A673 (cell line): Measurements from ENCODE around the gene ZIC1. TPM values are rescaled to one million over a fixed set of nuclear protein-coding genes. Genes with fewer than 3 reads are reported as not detected.

Source experiments
- BruUV-seq: library from RNA; stranded (reverse); fragments of 400-500 nt; replicated peaks from 2 replicates; lab custom pipeline; 2021; lab: Mats Ljungman, UMichigan
- CTCF ChIA-PET: fragments of 300-600 bp; sonication (Branson Sonifier 250); formaldehyde crosslinking; loops from one replicate; lab custom pipeline; 2022; ENCODE audit warnings: antibody characterized with exemption; lab: Charles Lee
- POLR2A ChIA-PET: fragments of 300-600 bp; sonication (Branson Sonifier 250); formaldehyde crosslinking; loops from one replicate; lab custom pipeline; 2022; ENCODE audit warnings: antibody characterized with exemption; ENCODE audit not compliant: low non-redundant PET; lab: Charles Lee
- DNase-seq: peaks from one replicate; pipeline ENCODE4 v3.0.0-alpha.2; 2015; ENCODE audit warnings: low spot score
- H3K27ac ChIP-seq: fragments of 200-600 bp; sonication (generic); 2 replicates; pipeline ENCODE4 v1.5.1; 2016; ENCODE audit warnings: mixed run types, low read depth, mild to moderate bottlenecking, mixed read lengths, antibody characterized with exemption, low read length; ENCODE audit not compliant: poor library complexity, severe bottlenecking
- H3K27me3 ChIP-seq: fragments of 200-600 bp; sonication (generic); replicated peaks from 2 replicates; pipeline ENCODE4 v1.6.1; 2017; ENCODE audit warnings: mixed run types, low read depth, mild to moderate bottlenecking, mixed read lengths, antibody characterized with exemption, low read length; ENCODE audit not compliant: insufficient read depth, poor library complexity
- H3K36me3 ChIP-seq: fragments of 200-600 bp; sonication (generic); 2 replicates; pipeline ENCODE4 v1.6.1; 2016; ENCODE audit warnings: mixed run types, mild to moderate bottlenecking, mixed read lengths, antibody characterized with exemption, low read length; ENCODE audit not compliant: insufficient read depth, poor library complexity, severe bottlenecking
- H3K4me1 ChIP-seq: fragments of 200-600 bp; sonication (generic); 2 replicates; pipeline ENCODE4 v1.6.1; 2017; ENCODE audit warnings: mixed run types, mild to moderate bottlenecking, mixed read lengths, antibody characterized with exemption, low read length; ENCODE audit not compliant: insufficient read depth, poor library complexity, severe bottlenecking
- H3K4me3 ChIP-seq: fragments of 200-600 bp; sonication (generic); 2 replicates; pipeline ENCODE4 v1.5.1; 2016; ENCODE audit warnings: low read depth, mixed run types, mild to moderate bottlenecking, mixed read lengths, low read length; ENCODE audit not compliant: poor library complexity, severe bottlenecking
- H3K9me3 ChIP-seq: fragments of 200-600 bp; sonication (generic); 2 replicates; pipeline ENCODE4 v1.6.1; 2016; ENCODE audit warnings: mixed run types, low read depth, mild to moderate bottlenecking, mixed read lengths, antibody characterized with exemption, low read length; ENCODE audit not compliant: poor library complexity, severe bottlenecking
- CTCF ChIP-seq: fragments of 300-800, 200-600 bp; sonication (generic); conservative IDR thresholded peaks from 2 replicates; pipeline ENCODE4 v1.5.1; 2017; ENCODE audit warnings: low read depth, mild to moderate bottlenecking, antibody characterized with exemption, low read length, moderate library complexity, mixed read lengths
- EZH2 ChIP-seq: fragments of 200-600 bp; sonication (generic); IDR thresholded peaks from 2 replicates; pipeline ENCODE4 v1.6.1; 2017; ENCODE audit warnings: borderline replicate concordance, low read depth, mild to moderate bottlenecking, mixed read lengths, antibody characterized with exemption, low read length; ENCODE audit not compliant: poor library complexity, severe bottlenecking
- intact Hi-C: fragments of 100-400 bp; cut with micrococcal nuclease; formaldehyde crosslinking; loops from one replicate; pipeline ENCODE4 v1.10.0; 2022; ENCODE audit not compliant: unreplicated experiment
- total RNA-seq: library from RNA; stranded (reverse); gene quantifications from 2 replicates; pipeline ENCODE4 v1.2.3, GENCODE V29; 2021

The ZIC1 gene
- total RNA-seq, 1 experiment from 2014 or later: 1.4 TPM

GRCh38 chr3:147407498-147408187 is 1.5 kb upstream of the ZIC1 start:
- H3K27me3 ChIP-seq: peaks cover 100% of the 10 kb centered on the region
- CTCF ChIA-PET: interaction anchor here (0.5 kb wide), 1 partner anchor 220 kb away, joined by 4 read pairs; no protein-coding TSS in a partner anchor
- H3K4me1 ChIP-seq: peaks cover 8% of the 10 kb centered on the region
- DNase-seq: no peak
- intact Hi-C loops: no loop called here
- no peaks in the 10 kb centered on the region for H3K36me3 ChIP-seq
- BruUV-seq: no TSS peak
- H3K4me3 ChIP-seq: no peak overlapping the region
- no peaks in the 10 kb centered on the region for H3K9me3 ChIP-seq
- POLR2A ChIA-PET: interaction anchor here (0.7 kb wide), 1 partner anchor 10 kb away, joined by 4 read pairs; no protein-coding TSS in a partner anchor
- H3K27ac ChIP-seq: no peak overlapping the region
- TF ChIP-seq CTCF (no peak), EZH2 (peak; percentile 36)

- H3K27ac ChIP-seq: no peak overlapping the region
- no peaks in the 10 kb centered on the region for H3K9me3 ChIP-seq
- intact Hi-C loops: no loop called here
- BruUV-seq: no TSS peak
- peaks cover 8% of the 10 kb centered on the region for H3K4me1 ChIP-seq
- DNase-seq: no peak
- H3K27me3 ChIP-seq: peaks cover 100% of the 10 kb centered on the region
- H3K4me3 ChIP-seq: no peak overlapping the region
- CTCF ChIA-PET: interaction anchor here (0.5 kb wide), 1 partner anchor 221 kb away, joined by 4 read pairs; no protein-coding TSS in a partner anchor
- POLR2A ChIA-PET: interaction anchor here (0.7 kb wide), 1 partner anchor 9 kb away, joined by 4 read pairs; no protein-coding TSS in a partner anchor
- TF ChIP-seq EZH2 (no peak), CTCF (no peak)
- no peaks in the 10 kb centered on the region for H3K36me3 ChIP-seq
Measured at GRCh38 chr3:147408188-147409100, 721 bp upstream of the ZIC1 start.

- CTCF ChIA-PET: interaction anchor here (0.7 kb wide), 1 partner anchor 524 kb away, joined by 9 read pairs; no protein-coding TSS in a partner anchor
- Histone ChIP-seq H3K36me3 (no peaks in the 10 kb centered on the region), H3K9me3 (no peaks in the 10 kb centered on the region), H3K27me3 (peaks cover 98% of the 10 kb centered on the region), H3K27ac (no peak overlapping the region), H3K4me3 (peak overlapping the region; percentile 35), H3K4me1 (peaks cover 8% of the 10 kb centered on the region)
- TF ChIP-seq CTCF (no peak), EZH2 (no peak)
- no peak for DNase-seq
- intact Hi-C loops: no loop called here
- POLR2A ChIA-PET: no interaction called here
- BruUV-seq: no TSS peak
Measured at GRCh38 chr3:147410116-147410525, 956 bp downstream of the ZIC1 start.
